Measurements from ENCODE around the gene CARS1. TPM values are rescaled to one million over a fixed set of nuclear protein-coding genes. Genes with fewer than 3 reads are reported as not detected.

CARS1 gene
- total and polyA plus RNA-seq, 4 donors = 27.3 to 62.3 (median 37.7) TPM

DNA sequence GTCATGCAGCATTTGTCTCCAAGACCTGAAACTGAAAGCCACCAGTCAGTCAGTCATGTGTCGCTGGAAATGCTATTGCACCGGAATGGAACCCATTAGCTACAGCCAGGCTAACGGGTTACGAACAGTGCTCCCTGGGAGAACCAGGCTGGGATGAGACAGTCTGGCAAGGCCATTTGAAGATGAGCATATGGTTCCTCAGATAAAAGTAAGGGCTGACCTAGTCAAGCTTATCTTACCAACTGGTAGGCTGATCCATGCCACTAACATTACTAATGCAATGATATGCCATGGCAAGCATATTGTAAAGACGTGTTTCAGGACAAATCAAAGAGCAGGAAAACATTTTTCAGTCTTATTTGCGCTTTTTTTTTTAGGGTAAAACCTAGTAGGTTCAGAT is 93.5 kb downstream of the CARS1 start:
- Histone ChIP-seq H3K4me3 (no peak overlapping the region), H3K36me3 (ENCODE audit: control insufficient read depth in 4 of 4, insufficient read depth in 4 of 4, low read length in 4 of 4) (peaks cover 23 to 66% (median 54%) of the 10 kb centered on the region in 4 donors), H3K27ac (ENCODE audit: low read depth in 1 of 2, low read length in 1 of 2) (no peak overlapping the region), H3K9ac (ENCODE audit: insufficient read depth in 1 of 2, low read length in 2 of 2) (no peak overlapping the region), H3K27me3 (ENCODE audit: control insufficient read depth in 3 of 3, insufficient read depth in 3 of 3, low read length in 2 of 3) (no peaks in the 10 kb centered on the region), H3K9me3 (ENCODE audit: control insufficient read depth in 4 of 4, insufficient read depth in 3 of 4, low read length in 3 of 4) (peaks cover 0 to 2% (median 0%) of the 10 kb centered on the region in 4 donors), H3K4me1 (ENCODE audit: control insufficient read depth in 5 of 5, insufficient read depth in 5 of 5, low read length in 5 of 5) (peaks cover 0 to 4% (median 0%) of the 10 kb centered on the region in 5 donors)
- WGBS, 2 donors = 79 to 96% methylated on average over 6 of the region's 6 CpGs
- TF ChIP-seq, protein P1, sequence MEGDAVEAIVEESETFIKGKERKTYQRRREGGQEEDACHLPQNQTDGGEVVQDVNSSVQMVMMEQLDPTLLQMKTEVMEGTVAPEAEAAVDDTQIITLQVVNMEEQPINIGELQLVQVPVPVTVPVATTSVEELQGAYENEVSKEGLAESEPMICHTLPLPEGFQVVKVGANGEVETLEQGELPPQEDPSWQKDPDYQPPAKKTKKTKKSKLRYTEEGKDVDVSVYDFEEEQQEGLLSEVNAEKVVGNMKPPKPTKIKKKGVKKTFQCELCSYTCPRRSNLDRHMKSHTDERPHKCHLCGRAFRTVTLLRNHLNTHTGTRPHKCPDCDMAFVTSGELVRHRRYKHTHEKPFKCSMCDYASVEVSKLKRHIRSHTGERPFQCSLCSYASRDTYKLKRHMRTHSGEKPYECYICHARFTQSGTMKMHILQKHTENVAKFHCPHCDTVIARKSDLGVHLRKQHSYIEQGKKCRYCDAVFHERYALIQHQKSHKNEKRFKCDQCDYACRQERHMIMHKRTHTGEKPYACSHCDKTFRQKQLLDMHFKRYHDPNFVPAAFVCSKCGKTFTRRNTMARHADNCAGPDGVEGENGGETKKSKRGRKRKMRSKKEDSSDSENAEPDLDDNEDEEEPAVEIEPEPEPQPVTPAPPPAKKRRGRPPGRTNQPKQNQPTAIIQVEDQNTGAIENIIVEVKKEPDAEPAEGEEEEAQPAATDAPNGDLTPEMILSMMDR (IDR thresholded peaks at IDR 0.05; ENCODE audit: control extremely low read depth, extremely low read depth) = no peak
- no peak for DNase-seq
- no peak for ATAC-seq (ENCODE audit: insufficient read depth, low FRiP score)

DNA sequence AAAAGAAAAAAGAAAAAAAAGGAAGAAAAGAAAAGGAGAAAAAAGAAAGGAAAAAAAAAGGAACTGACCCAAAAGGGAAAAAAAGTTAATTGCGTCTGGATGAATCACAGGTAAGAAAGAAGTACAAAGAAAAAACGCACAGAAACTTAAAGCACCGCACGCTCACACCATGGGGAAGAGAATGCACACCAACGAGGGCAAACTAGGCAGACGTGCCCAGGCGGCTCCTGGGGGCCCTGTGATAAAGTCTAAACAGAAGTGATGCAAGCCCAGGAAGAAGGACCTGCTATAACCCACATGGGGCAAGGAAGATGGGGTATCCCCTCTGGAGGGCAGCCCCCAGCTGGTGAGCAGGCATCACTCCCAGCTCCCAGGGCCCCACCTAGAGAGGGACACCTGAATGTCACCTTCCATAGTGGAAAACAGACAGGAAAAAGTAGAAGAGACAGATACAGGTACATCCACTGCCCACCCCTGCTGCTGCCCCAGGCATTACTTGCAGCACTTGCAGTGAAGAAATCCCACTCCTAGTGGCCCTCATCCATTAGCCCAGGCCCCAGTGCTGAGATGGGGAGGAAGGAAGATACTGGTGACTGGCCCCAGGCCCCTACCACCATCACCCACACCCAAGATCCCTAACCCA is 94.0 kb downstream of the CARS1 start:
- DNase-seq (no peak), ATAC-seq (ENCODE audit: insufficient read depth, low FRiP score) (no peak)
- Histone ChIP-seq H3K4me1 (ENCODE audit: control insufficient read depth in 5 of 5, insufficient read depth in 5 of 5, low read length in 5 of 5) (peaks cover 0 to 4% (median 0%) of the 10 kb centered on the region in 5 donors), H3K4me3 (no peak overlapping the region), H3K9ac (ENCODE audit: insufficient read depth in 1 of 2, low read length in 2 of 2) (no peak overlapping the region), H3K36me3 (ENCODE audit: control insufficient read depth in 4 of 4, insufficient read depth in 4 of 4, low read length in 4 of 4) (peaks cover 23 to 68% (median 53%) of the 10 kb centered on the region in 4 donors), H3K27me3 (ENCODE audit: control insufficient read depth in 3 of 3, insufficient read depth in 3 of 3, low read length in 2 of 3) (no peaks in the 10 kb centered on the region), H3K27ac (ENCODE audit: low read depth in 1 of 2, low read length in 1 of 2) (no peak overlapping the region), H3K9me3 (ENCODE audit: control insufficient read depth in 4 of 4, insufficient read depth in 3 of 4, low read length in 3 of 4) (peaks cover 0 to 2% (median 0%) of the 10 kb centered on the region in 4 donors)
- 68 to 78% methylated on average over 7 of the region's 7 CpGs for WGBS, 2 donors
- TF ChIP-seq, protein P1 (IDR thresholded peaks at IDR 0.05; ENCODE audit: control extremely low read depth, extremely low read depth) = no peak

DNA sequence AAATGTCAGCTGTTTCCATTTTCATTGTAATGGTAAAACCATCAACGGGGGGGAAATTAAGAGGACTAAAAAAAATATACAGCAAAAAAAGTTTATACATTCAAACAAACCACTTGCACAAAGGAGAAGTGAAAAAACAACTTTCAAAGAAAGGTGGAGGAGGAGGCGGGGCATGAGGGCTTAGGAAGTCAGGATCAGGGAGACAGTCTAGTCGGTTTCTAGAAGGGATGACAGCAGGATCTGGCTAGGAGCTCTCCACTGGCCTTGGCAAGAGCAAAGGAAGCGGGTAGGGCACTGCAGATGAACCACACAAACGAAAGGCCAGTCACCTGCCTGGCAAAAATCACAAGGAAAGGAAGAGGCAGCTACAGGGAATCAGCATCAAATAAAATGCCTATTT is 96.1 kb downstream of the CARS1 start:
- peaks cover 36 to 73% (median 55%) of the 10 kb centered on the region in 4 donors for H3K36me3 ChIP-seq (ENCODE audit: control insufficient read depth in 4 of 4, insufficient read depth in 4 of 4, low read length in 4 of 4)
- ATAC-seq (ENCODE audit: insufficient read depth, low FRiP score) = no peak

More for the DNA sequence above, 96.1 kb downstream of the CARS1 start:
- no peak for DNase-seq
- no peak overlapping the region for H3K4me3 ChIP-seq
- H3K27ac ChIP-seq (ENCODE audit: low read depth in 1 of 2, low read length in 1 of 2) = no peak overlapping the region
- peaks cover 0 to 2% (median 0%) of the 10 kb centered on the region in 4 donors for H3K9me3 ChIP-seq (ENCODE audit: control insufficient read depth in 4 of 4, insufficient read depth in 3 of 4, low read length in 3 of 4)
- TF ChIP-seq, protein P1 (IDR thresholded peaks at IDR 0.05; ENCODE audit: control extremely low read depth, extremely low read depth) = no peak
- H3K4me1 ChIP-seq (ENCODE audit: control insufficient read depth in 5 of 5, insufficient read depth in 5 of 5, low read length in 5 of 5) = peaks cover 0 to 2% (median 0%) of the 10 kb centered on the region in 5 donors
- no peaks in the 10 kb centered on the region for H3K27me3 ChIP-seq (ENCODE audit: control insufficient read depth in 3 of 3, insufficient read depth in 3 of 3, low read length in 2 of 3)
- 70 to 75% methylated on average over 5 of the region's 5 CpGs for WGBS, 2 donors
- H3K9ac ChIP-seq (ENCODE audit: insufficient read depth in 1 of 2, low read length in 2 of 2) = no peak overlapping the region

Measured in lung (tissue), 12 donors.